ENCODE results near the gene LRP1.

Gene LRP1

GRCh38 chr12:57198329-57198728 is 70.0 kb downstream of the LRP1 start:
- DNase-seq, result no peak

GRCh38 chr12:57199191-57199590 is 70.9 kb downstream of the LRP1 start:
- no peak for DNase-seq

DNA sequence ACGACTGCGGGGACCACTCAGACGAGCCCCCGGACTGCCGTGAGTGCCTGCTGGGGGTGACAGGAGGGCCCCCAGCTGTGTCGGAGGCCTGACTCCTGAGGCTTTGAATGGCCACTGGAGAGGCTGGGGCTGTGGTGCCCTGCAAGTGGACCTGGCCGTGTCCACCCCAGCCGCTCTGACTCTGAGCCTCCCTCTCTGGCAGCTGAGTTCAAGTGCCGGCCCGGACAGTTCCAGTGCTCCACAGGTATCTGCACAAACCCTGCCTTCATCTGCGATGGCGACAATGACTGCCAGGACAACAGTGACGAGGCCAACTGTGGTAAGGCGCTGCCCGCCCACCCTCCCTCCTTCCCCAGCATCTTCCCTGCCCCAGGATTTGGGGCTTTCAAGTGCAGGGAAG is 72.2 kb downstream of the LRP1 start:
- DNase-seq, result no peak

- no peak for DNase-seq
These were observed 72.9 kb downstream of the LRP1 start for GRCh38 chr12:57201219-57201618.

DNA sequence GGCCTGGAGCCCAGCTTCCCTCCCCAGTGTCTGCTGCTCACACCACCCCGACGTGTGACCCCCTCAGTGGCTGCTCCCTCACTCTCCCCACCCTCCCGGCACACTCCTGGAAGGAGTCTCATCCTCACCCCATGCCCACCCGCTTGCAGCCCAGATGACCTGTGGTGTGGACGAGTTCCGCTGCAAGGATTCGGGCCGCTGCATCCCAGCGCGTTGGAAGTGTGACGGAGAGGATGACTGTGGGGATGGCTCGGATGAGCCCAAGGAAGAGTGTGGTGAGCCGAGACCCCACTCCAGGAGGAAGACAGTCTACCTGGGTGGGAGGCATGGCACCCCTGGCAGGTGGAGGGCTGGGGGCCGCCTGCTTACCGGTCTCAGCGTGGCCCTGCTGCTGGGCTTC is 73.3 kb downstream of the LRP1 start:
- DNase-seq, result no peak

DNA sequence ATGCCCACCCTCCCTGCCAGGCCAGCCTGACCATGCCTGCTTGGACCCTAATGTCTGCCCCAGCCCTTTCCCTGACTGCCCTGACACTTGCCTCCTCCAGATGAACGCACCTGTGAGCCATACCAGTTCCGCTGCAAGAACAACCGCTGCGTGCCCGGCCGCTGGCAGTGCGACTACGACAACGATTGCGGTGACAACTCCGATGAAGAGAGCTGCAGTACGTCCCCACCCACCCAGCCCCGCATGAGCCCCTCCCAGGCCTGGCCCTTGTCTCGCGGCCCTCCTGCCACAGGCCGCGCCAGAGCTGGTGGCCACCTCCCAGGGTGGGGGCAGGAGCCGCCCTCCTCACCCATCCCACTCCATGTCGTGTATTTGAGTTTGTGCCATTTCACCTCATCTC is 74.0 kb downstream of the LRP1 start:
- no peak for DNase-seq

DNA sequence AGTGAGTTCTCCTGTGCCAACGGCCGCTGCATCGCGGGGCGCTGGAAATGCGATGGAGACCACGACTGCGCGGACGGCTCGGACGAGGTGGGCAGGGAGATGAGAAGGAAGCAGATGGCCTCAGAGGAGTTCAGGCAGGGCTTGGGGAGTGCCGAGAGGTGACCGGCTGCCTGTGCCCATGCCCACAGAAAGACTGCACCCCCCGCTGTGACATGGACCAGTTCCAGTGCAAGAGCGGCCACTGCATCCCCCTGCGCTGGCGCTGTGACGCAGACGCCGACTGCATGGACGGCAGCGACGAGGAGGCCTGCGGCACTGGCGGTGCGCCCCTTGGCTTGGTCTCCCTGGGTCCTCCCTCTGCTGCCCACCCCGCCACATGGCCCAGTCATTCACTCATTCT is 74.9 kb downstream of the LRP1 start:
- DNase-seq, result no peak

GRCh38 chr12:57203791-57204190 is 75.5 kb downstream of the LRP1 start:
- no peak for DNase-seq

- no peak for DNase-seq
These were observed 76.2 kb downstream of the LRP1 start for GRCh38 chr12:57204454-57204853.

DNA sequence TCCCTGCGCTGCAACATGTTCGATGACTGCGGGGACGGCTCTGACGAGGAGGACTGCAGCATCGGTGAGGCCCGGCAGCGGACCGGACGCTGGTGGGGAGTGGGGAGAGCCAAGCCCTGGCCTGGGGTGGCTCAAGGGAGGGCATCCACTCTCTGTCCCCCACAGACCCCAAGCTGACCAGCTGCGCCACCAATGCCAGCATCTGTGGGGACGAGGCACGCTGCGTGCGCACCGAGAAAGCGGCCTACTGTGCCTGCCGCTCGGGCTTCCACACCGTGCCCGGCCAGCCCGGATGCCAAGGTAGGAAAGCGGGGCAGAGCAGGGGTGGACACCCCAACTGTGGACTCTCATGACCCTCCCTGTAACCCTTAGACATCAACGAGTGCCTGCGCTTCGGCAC is 76.9 kb downstream of the LRP1 start:
- DNase-seq, result no peak

GRCh38 chr12:57205931-57206330 is 77.6 kb downstream of the LRP1 start:
- no peak for DNase-seq

- DNase-seq, result no peak
These were observed 79.7 kb downstream of the LRP1 start for GRCh38 chr12:57207731-57208630.

GRCh38 chr12:57208631-57209282 is 80.5 kb downstream of the LRP1 start:
- no peak for DNase-seq

- no peak for DNase-seq
These were observed 81.6 kb downstream of the LRP1 start for GRCh38 chr12:57209916-57210315.

DNA sequence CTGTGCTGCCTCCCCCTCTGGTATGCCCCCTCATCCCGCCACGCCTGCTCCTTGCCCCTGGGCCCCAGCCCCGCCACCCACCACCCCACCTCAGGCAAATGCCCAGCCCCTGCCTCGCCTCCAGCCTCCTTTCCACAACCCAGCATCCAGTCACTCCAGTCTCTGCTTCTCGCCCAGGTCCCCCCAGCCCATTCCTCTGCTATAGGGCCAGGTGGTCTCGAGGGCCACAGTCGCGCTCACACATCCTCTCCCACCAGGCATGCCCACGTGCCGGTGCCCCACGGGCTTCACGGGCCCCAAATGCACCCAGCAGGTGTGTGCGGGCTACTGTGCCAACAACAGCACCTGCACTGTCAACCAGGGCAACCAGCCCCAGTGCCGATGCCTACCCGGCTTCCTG is 82.2 kb downstream of the LRP1 start:
- DNase-seq, result no peak

GRCh38 chr12:57210926-57211692 is 82.8 kb downstream of the LRP1 start:
- DNase-seq, result no peak

GRCh38 chr12:57211791-57212700 is 83.8 kb downstream of the LRP1 start:
- DNase-seq, result no peak

DNA sequence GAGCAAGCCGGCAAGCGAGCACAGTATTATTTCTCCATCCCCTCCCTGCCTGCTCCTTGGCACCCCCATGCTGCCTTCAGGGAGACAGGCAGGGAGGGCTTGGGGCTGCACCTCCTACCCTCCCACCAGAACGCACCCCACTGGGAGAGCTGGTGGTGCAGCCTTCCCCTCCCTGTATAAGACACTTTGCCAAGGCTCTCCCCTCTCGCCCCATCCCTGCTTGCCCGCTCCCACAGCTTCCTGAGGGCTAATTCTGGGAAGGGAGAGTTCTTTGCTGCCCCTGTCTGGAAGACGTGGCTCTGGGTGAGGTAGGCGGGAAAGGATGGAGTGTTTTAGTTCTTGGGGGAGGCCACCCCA is 84.4 kb downstream of the LRP1 start:
- DNase-seq, result no peak

GRCh38 chr12:57213058-57213715 is 84.9 kb downstream of the LRP1 start:
- peak; percentile 47 for DNase-seq

DNA sequence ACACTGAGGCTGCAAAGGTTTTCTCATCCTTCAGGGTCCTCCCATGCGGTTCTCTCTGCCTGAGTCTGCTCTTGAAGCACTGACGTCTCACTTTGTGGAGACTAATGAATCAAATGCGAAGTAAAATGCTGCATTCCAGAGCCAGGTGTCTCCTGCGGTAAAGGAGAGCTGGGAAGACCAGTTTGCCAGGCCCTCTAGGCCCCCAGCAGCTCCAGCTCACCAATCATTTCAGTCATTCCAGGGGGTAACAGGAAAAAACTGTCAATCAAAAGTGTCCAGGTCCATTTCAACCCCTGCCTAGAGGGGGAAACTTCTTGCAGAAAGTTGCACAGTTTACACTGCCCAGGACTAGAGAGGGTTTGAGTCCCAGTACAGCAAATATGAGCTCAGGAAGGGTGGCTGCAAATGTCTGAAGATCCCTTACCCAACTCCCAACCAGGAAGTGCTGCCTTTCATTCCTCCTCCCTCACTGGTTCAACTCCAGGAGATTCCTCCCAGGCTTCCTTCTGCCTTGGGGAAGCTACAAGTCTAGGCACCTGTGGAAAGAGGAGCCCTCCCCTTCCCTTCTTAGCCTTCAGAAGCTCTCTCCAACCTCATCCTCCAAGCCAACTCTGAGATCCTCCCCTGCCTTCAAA is 85.6 kb downstream of the LRP1 start:
- no peak for DNase-seq

DNA sequence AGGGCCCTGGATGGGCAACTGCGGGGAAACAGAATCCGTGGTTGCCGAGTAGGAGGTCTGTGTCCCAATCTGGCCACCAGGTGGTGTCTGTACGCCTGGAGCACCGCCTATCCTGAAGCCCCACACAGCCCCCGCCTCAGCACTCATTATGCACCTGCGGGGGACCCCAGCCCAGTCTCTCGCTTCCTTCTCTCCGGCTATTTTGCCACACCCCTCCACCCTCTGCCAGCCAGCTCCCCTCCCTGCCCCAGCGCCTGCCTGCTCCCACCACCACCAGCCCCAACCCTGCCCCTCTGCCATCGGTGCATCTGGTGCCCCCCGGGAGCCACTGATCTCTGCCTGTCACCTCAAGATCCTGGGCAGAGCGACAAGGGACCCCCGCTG is 86.1 kb downstream of the LRP1 start:
- peak; percentile 21 for DNase-seq

- no peak for DNase-seq
These were observed 86.8 kb downstream of the LRP1 start for GRCh38 chr12:57215065-57215464.
